ENCODE results near the gene CDK14. TPM values are rescaled to one million over a fixed set of nuclear protein-coding genes. Genes with fewer than 3 reads are reported as not detected.

The CDK14 gene
- total and polyA plus RNA-seq, 2 of the 8 experiments (the other 6 are each of a cell fraction or from before 2014, with no cell fraction given) = 5.5 to 47.3 TPM

- CTCF ChIA-PET (ENCODE audit: partially characterized antibody) = interaction anchor here (0.9 to 1.3 kb wide), 2 partner anchors 29 to 186 kb away, joined by 3 read pairs; no protein-coding TSS in a partner anchor
- TF ChIP-seq ASH2L (IDR thresholded peaks at IDR 0.05; ENCODE audit: low read length) (no peak), SRF (IDR thresholded peaks at IDR 0.05; ENCODE audit: low read depth, low read length) (no peak), E2F6 (IDR thresholded peaks at IDR 0.05) (no peak), SP4 (IDR thresholded peaks at IDR 0.05; ENCODE audit: low read length) (no peak), SAP30 (IDR thresholded peaks at IDR 0.05; ENCODE audit: insufficient read depth, insufficient replicate concordance, low read length) (no peak), JUN (IDR thresholded peaks at IDR 0.05; ENCODE audit: low read depth, low read length) (no peak), TAF1 (IDR thresholded peaks at IDR 0.05; ENCODE audit: low read depth, low read length) (no peak), PHF8 (conservative IDR thresholded peaks at IDR 0.05; ENCODE audit: low read depth, low read length) (no peak), MAX (IDR thresholded peaks at IDR 0.05) (no peak), RAD21 (IDR thresholded peaks at IDR 0.05 in 1 of 2, conservative IDR thresholded peaks at IDR 0.05 in 1 of 2; ENCODE audit: low read depth in 2 of 2, low read length in 2 of 2) (no peak), SIN3A (conservative IDR thresholded peaks at IDR 0.05 in 1 of 2, IDR thresholded peaks at IDR 0.05 in 1 of 2; ENCODE audit: low read depth in 1 of 2, low read length in 2 of 2) (no peak), HDAC6 (IDR thresholded peaks at IDR 0.05; ENCODE audit: low read depth, low read length) (no peak)
These were observed 388.6 kb downstream of the CDK14 start for GRCh38 chr7:90984692-90985091.

More at GRCh38 chr7:90984692-90985091, 388.6 kb downstream of the CDK14 start:
- Histone ChIP-seq H3K4me1 (replicated peaks in 1 of 4; ENCODE audit: control insufficient read depth in 3 of 4, insufficient read depth in 4 of 4, low read length in 3 of 4) (no peaks in the 10 kb centered on the region), H2BK120ac (replicated peaks; ENCODE audit: low read depth, low read length) (no peak overlapping the region), H2BK5ac (ENCODE audit: low read depth, low read length) (no peak overlapping the region), H3K27me3 (replicated peaks in 1 of 4; ENCODE audit: control insufficient read depth in 3 of 4, extremely low read depth in 1 of 4, insufficient read depth in 3 of 4, low read length in 3 of 4) (no peaks in the 10 kb centered on the region), H2AFZ (ENCODE audit: low read length) (no peak overlapping the region), H3K4me2 (ENCODE audit: insufficient read depth in 1 of 2, low read depth in 2 of 2, low read length in 2 of 2) (no peak overlapping the region), H3K4ac (replicated peaks; ENCODE audit: insufficient read length, low read depth, low read length) (no peak overlapping the region), H2BK20ac (ENCODE audit: low read length) (no peak overlapping the region), H3K14ac (ENCODE audit: insufficient read length) (no peak overlapping the region), H3K56ac (replicated peaks; ENCODE audit: insufficient read length, low read depth, low read length) (no peak overlapping the region), H3K27ac (ENCODE audit: low read depth, low read length) (no peak overlapping the region), H3K4me3 (ENCODE audit: extremely low read depth in 1 of 4, insufficient read depth in 2 of 4, low read depth in 3 of 4, low read length in 4 of 4) (no peak overlapping the region), H3K23ac (ENCODE audit: insufficient read length) (no peak overlapping the region), H2BK12ac (ENCODE audit: low read depth, low read length) (no peak overlapping the region), H3K23me2 (ENCODE audit: low read depth, low read length) (no peaks in the 10 kb centered on the region), H4K5ac (ENCODE audit: insufficient read length, low read depth, low read length) (no peak overlapping the region), H2AK5ac (ENCODE audit: low read depth, low read length) (no peak overlapping the region), H4K20me1 (replicated peaks in 1 of 2; ENCODE audit: control insufficient read depth in 1 of 2, insufficient read depth in 2 of 2, low read length in 2 of 2) (no peaks in the 10 kb centered on the region), H4K91ac (replicated peaks; ENCODE audit: insufficient read length, low read length) (no peak overlapping the region), H3K9me3 (ENCODE audit: insufficient read depth in 2 of 2, low read depth in 1 of 2, low read length in 1 of 2) (peaks cover 7 to 11% of the 10 kb centered on the region in 2 experiments; a peak in 3 of 4 replicates), H2BK15ac (ENCODE audit: low read length) (no peak overlapping the region), H3K18ac (ENCODE audit: extremely low read depth, low read length) (no peak overlapping the region), H4K8ac (ENCODE audit: extremely low read depth, insufficient read depth, low read length) (no peak overlapping the region), H3K79me1 (ENCODE audit: low read depth, low read length) (no peaks in the 10 kb centered on the region), H3K79me2 (ENCODE audit: control insufficient read depth in 1 of 2, insufficient read depth in 2 of 2, low read length in 2 of 2) (no peaks in the 10 kb centered on the region), H3K9ac (replicated peaks in 1 of 4; ENCODE audit: extremely low read depth in 1 of 4, low read depth in 3 of 4, low read length in 3 of 4) (no peak overlapping the region), H3K36me3 (ENCODE audit: control insufficient read depth in 2 of 4, insufficient read depth in 4 of 4, low read length in 3 of 4) (no peaks in the 10 kb centered on the region; a peak in 2 of 8 replicates)
- FAIRE-seq = no peak
- DNase-seq (ENCODE audit: low read depth in 1 of 2, low spot score in 2 of 2) = no peak
- 85% methylated on average over 1 of the region's 1 CpG; no CpG with 5 or more reads in 1 of the 2 experiments for WGBS, 2 experiments (ENCODE audit: extremely low coverage in 1 of 2, insufficient coverage in 1 of 2, insufficient read length in 1 of 2, insufficient replicate concordance in 2 of 2, low coverage in 1 of 2, low lambda C conversion rate in 2 of 2, missing lambda C conversion rate in 1 of 2)
- POLR2A ChIA-PET (ENCODE audit: partially characterized antibody) = no interaction called here
